Measurements from ENCODE around the gene MIF4GD. TPM values are rescaled to one million over a fixed set of nuclear protein-coding genes. Genes with fewer than 3 reads are reported as not detected.

Gene MIF4GD
- polyA plus RNA-seq, 4 donors, result 13.0 to 29.7 (median 22.9) TPM

GRCh38 chr17:75244133-75244866 lies 26.7 kb downstream of the MIF4GD start:
- H3K9me3 ChIP-seq (ENCODE audit: control insufficient read depth in 2 of 2, insufficient read depth in 1 of 2, low read depth in 1 of 2, low read length in 1 of 2), result no peaks in the 10 kb centered on the region
- no peaks in the 10 kb centered on the region for H3K27me3 ChIP-seq (ENCODE audit: control insufficient read depth in 3 of 3, insufficient read depth in 3 of 3, low read length in 3 of 3)
- H3K4me1 ChIP-seq (ENCODE audit: control insufficient read depth in 3 of 3, insufficient read depth in 2 of 3, low read depth in 1 of 3, low read length in 2 of 3), result peaks cover 0 to 20% (median 0%) of the 10 kb centered on the region in 3 donors
- DNase-seq (no peak), FAIRE-seq (no peak)
- no peak overlapping the region for H3K27ac ChIP-seq (ENCODE audit: low read depth in 1 of 3, low read length in 2 of 3)
- H3K36me3 ChIP-seq (ENCODE audit: control insufficient read depth in 3 of 3, insufficient read depth in 2 of 3, low read depth in 1 of 3, low read length in 3 of 3), result peaks cover 4 to 87% (median 42%) of the 10 kb centered on the region in 3 donors
- H3K4me3 ChIP-seq (ENCODE audit: low read depth in 1 of 3, low read length in 3 of 3), result no peak overlapping the region
- 79 to 87% (median 82%) methylated on average over 22 of the region's 22 CpGs for WGBS, 3 donors

GRCh38 chr17:75242461-75243042 lies 28.5 kb downstream of the MIF4GD start:
- no peak overlapping the region for H3K4me3 ChIP-seq (ENCODE audit: low read depth in 1 of 3, low read length in 3 of 3)
- 75 to 86% (median 81%) methylated on average over 17 of the region's 17 CpGs for WGBS, 3 donors
- no peak for FAIRE-seq
- H3K27me3 ChIP-seq (ENCODE audit: control insufficient read depth in 3 of 3, insufficient read depth in 3 of 3, low read length in 3 of 3), result no peaks in the 10 kb centered on the region
- DNase-seq, result no peak
- H3K4me1 ChIP-seq (ENCODE audit: control insufficient read depth in 3 of 3, insufficient read depth in 2 of 3, low read depth in 1 of 3, low read length in 2 of 3), result peaks cover 0 to 36% (median 0%) of the 10 kb centered on the region in 3 donors
- no peaks in the 10 kb centered on the region for H3K9me3 ChIP-seq (ENCODE audit: control insufficient read depth in 2 of 2, insufficient read depth in 1 of 2, low read depth in 1 of 2, low read length in 1 of 2)
- no peak overlapping the region for H3K27ac ChIP-seq (ENCODE audit: low read depth in 1 of 3, low read length in 2 of 3)
- peaks cover 7 to 96% (median 44%) of the 10 kb centered on the region in 3 donors for H3K36me3 ChIP-seq (ENCODE audit: control insufficient read depth in 3 of 3, insufficient read depth in 2 of 3, low read depth in 1 of 3, low read length in 3 of 3)

GRCh38 chr17:75241996-75242460 lies 29.0 kb downstream of the MIF4GD start:
- H3K36me3 ChIP-seq (ENCODE audit: control insufficient read depth in 3 of 3, insufficient read depth in 2 of 3, low read depth in 1 of 3, low read length in 3 of 3), result peaks cover 9 to 96% (median 47%) of the 10 kb centered on the region in 3 donors
- no peak overlapping the region for H3K4me3 ChIP-seq (ENCODE audit: low read depth in 1 of 3, low read length in 3 of 3)
- no peaks in the 10 kb centered on the region for H3K9me3 ChIP-seq (ENCODE audit: control insufficient read depth in 2 of 2, insufficient read depth in 1 of 2, low read depth in 1 of 2, low read length in 1 of 2)
- H3K27ac ChIP-seq (ENCODE audit: low read depth in 1 of 3, low read length in 2 of 3), result no peak overlapping the region
- no peak for FAIRE-seq
- no peak for DNase-seq
- no peaks in the 10 kb centered on the region for H3K27me3 ChIP-seq (ENCODE audit: control insufficient read depth in 3 of 3, insufficient read depth in 3 of 3, low read length in 3 of 3)
- peaks cover 0 to 36% (median 0%) of the 10 kb centered on the region in 3 donors for H3K4me1 ChIP-seq (ENCODE audit: control insufficient read depth in 3 of 3, insufficient read depth in 2 of 3, low read depth in 1 of 3, low read length in 2 of 3)
- WGBS, 3 donors, result 77 to 91% (median 81%) methylated on average over 15 of the region's 15 CpGs

GRCh38 chr17:75241502-75241901 lies 29.5 kb downstream of the MIF4GD start:
- H3K9me3 ChIP-seq (ENCODE audit: control insufficient read depth in 2 of 2, insufficient read depth in 1 of 2, low read depth in 1 of 2, low read length in 1 of 2), result no peaks in the 10 kb centered on the region
- peaks cover 9 to 100% (median 48%) of the 10 kb centered on the region in 3 donors for H3K36me3 ChIP-seq (ENCODE audit: control insufficient read depth in 3 of 3, insufficient read depth in 2 of 3, low read depth in 1 of 3, low read length in 3 of 3)
- 91 to 93% (median 92%) methylated on average over 9 of the region's 9 CpGs for WGBS, 3 donors
- no peak overlapping the region for H3K4me3 ChIP-seq (ENCODE audit: low read depth in 1 of 3, low read length in 3 of 3)
- peaks cover 0 to 36% (median 0%) of the 10 kb centered on the region in 3 donors for H3K4me1 ChIP-seq (ENCODE audit: control insufficient read depth in 3 of 3, insufficient read depth in 2 of 3, low read depth in 1 of 3, low read length in 2 of 3)
- H3K27ac ChIP-seq (ENCODE audit: low read depth in 1 of 3, low read length in 2 of 3), result peak overlapping the region in 1 of 3 donors; percentile 82
- H3K27me3 ChIP-seq (ENCODE audit: control insufficient read depth in 3 of 3, insufficient read depth in 3 of 3, low read length in 3 of 3), result no peaks in the 10 kb centered on the region
- no peak for FAIRE-seq
- no peak for DNase-seq

GRCh38 chr17:75241143-75241430 lies 29.9 kb downstream of the MIF4GD start:
- Histone ChIP-seq H3K4me3 (ENCODE audit: low read depth in 1 of 3, low read length in 3 of 3) (no peak overlapping the region), H3K9me3 (ENCODE audit: control insufficient read depth in 2 of 2, insufficient read depth in 1 of 2, low read depth in 1 of 2, low read length in 1 of 2) (no peaks in the 10 kb centered on the region), H3K27ac (ENCODE audit: low read depth in 1 of 3, low read length in 2 of 3) (peak overlapping the region in 1 of 3 donors; percentile 82), H3K27me3 (ENCODE audit: control insufficient read depth in 3 of 3, insufficient read depth in 3 of 3, low read length in 3 of 3) (no peaks in the 10 kb centered on the region), H3K36me3 (ENCODE audit: control insufficient read depth in 3 of 3, insufficient read depth in 2 of 3, low read depth in 1 of 3, low read length in 3 of 3) (peaks cover 9 to 97% (median 44%) of the 10 kb centered on the region in 3 donors), H3K4me1 (ENCODE audit: control insufficient read depth in 3 of 3, insufficient read depth in 2 of 3, low read depth in 1 of 3, low read length in 2 of 3) (peaks cover 0 to 36% (median 0%) of the 10 kb centered on the region in 3 donors)
- no peak for DNase-seq
- 87 to 97% (median 94%) methylated on average over 7 of the region's 7 CpGs for WGBS, 3 donors
- FAIRE-seq, result no peak

GRCh38 chr17:75240394-75241142 lies 30.5 kb downstream of the MIF4GD start:
- Histone ChIP-seq H3K27ac (ENCODE audit: low read depth in 1 of 3, low read length in 2 of 3) (peak overlapping the region in 1 of 3 donors; percentile 82), H3K4me3 (ENCODE audit: low read depth in 1 of 3, low read length in 3 of 3) (no peak overlapping the region), H3K27me3 (ENCODE audit: control insufficient read depth in 3 of 3, insufficient read depth in 3 of 3, low read length in 3 of 3) (no peaks in the 10 kb centered on the region), H3K4me1 (ENCODE audit: control insufficient read depth in 3 of 3, insufficient read depth in 2 of 3, low read depth in 1 of 3, low read length in 2 of 3) (peaks cover 0 to 36% (median 0%) of the 10 kb centered on the region in 3 donors), H3K9me3 (ENCODE audit: control insufficient read depth in 2 of 2, insufficient read depth in 1 of 2, low read depth in 1 of 2, low read length in 1 of 2) (no peaks in the 10 kb centered on the region), H3K36me3 (ENCODE audit: control insufficient read depth in 3 of 3, insufficient read depth in 2 of 3, low read depth in 1 of 3, low read length in 3 of 3) (peaks cover 9 to 97% (median 40%) of the 10 kb centered on the region in 3 donors)
- DNase-seq, result peak in 1 of 2 donors; percentile 91
- WGBS, 3 donors, result 65 to 70% (median 68%) methylated on average over 22 to 23 of the region's 23 CpGs
- no peak for FAIRE-seq

GRCh38 chr17:75239778-75240393 lies 31.1 kb downstream of the MIF4GD start:
- WGBS, 3 donors, result 89 to 94% (median 92%) methylated on average over 18 to 23 of the region's 23 CpGs
- Histone ChIP-seq H3K27ac (ENCODE audit: low read depth in 1 of 3, low read length in 2 of 3) (peak overlapping the region in 1 of 3 donors; percentile 70), H3K36me3 (ENCODE audit: control insufficient read depth in 3 of 3, insufficient read depth in 2 of 3, low read depth in 1 of 3, low read length in 3 of 3) (peaks cover 13 to 96% (median 37%) of the 10 kb centered on the region in 3 donors), H3K4me3 (ENCODE audit: low read depth in 1 of 3, low read length in 3 of 3) (no peak overlapping the region), H3K9me3 (ENCODE audit: control insufficient read depth in 2 of 2, insufficient read depth in 1 of 2, low read depth in 1 of 2, low read length in 1 of 2) (no peaks in the 10 kb centered on the region), H3K4me1 (ENCODE audit: control insufficient read depth in 3 of 3, insufficient read depth in 2 of 3, low read depth in 1 of 3, low read length in 2 of 3) (peaks cover 0 to 36% (median 0%) of the 10 kb centered on the region in 3 donors), H3K27me3 (ENCODE audit: control insufficient read depth in 3 of 3, insufficient read depth in 3 of 3, low read length in 3 of 3) (no peaks in the 10 kb centered on the region)
- FAIRE-seq (no peak), DNase-seq (no peak)

GRCh38 chr17:75239214-75239613 lies 31.8 kb downstream of the MIF4GD start:
- H3K27ac ChIP-seq (ENCODE audit: low read depth in 1 of 3, low read length in 2 of 3), result peak overlapping the region in 1 of 3 donors; percentile 63
- DNase-seq (no peak), FAIRE-seq (no peak)
- no peak overlapping the region for H3K4me3 ChIP-seq (ENCODE audit: low read depth in 1 of 3, low read length in 3 of 3)
- H3K4me1 ChIP-seq (ENCODE audit: control insufficient read depth in 3 of 3, insufficient read depth in 2 of 3, low read depth in 1 of 3, low read length in 2 of 3), result peaks cover 0 to 36% (median 0%) of the 10 kb centered on the region in 3 donors
- 85 to 89% (median 89%) methylated on average over 12 of the region's 12 CpGs for WGBS, 3 donors
- H3K27me3 ChIP-seq (ENCODE audit: control insufficient read depth in 3 of 3, insufficient read depth in 3 of 3, low read length in 3 of 3), result no peaks in the 10 kb centered on the region
- H3K36me3 ChIP-seq (ENCODE audit: control insufficient read depth in 3 of 3, insufficient read depth in 2 of 3, low read depth in 1 of 3, low read length in 3 of 3), result peaks cover 19 to 96% (median 37%) of the 10 kb centered on the region in 3 donors
- H3K9me3 ChIP-seq (ENCODE audit: control insufficient read depth in 2 of 2, insufficient read depth in 1 of 2, low read depth in 1 of 2, low read length in 1 of 2), result no peaks in the 10 kb centered on the region
